GM03348 (cell line): ENCODE data around the gene HIGD1B.
"Not testable (repeated sequence)": the region's sequence is repeated elsewhere in the genome, so short reads cannot be mapped to it uniquely, and the experiment has no call there.

Source experiments
- DNase-seq: peaks from one replicate; pipeline ENCODE4 v3.0.0; 2012; ENCODE audit warnings: low spot score

The HIGD1B gene

DNA sequence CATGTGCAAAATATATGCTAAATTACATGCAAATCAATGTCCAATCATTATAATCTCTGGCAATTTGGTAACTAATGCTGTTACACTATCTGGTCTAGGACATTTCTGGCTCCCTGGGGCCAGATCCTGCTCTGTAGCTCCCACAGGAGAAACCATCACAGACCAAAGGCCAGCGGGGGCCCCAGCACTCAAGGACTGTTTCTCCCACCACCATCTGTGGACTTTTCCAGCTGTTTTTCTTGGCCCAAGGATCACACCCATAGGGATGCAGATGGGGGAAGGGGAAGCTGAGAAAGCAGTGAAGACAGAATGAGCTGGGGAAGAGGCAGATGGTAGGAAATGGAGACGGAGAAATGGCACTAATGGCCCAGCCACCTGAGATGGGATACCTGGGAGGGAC is at the start of gene HIGD1B:
Gene HIGD1B (plus strand): TSS at position 298 of the 400 bp plus-strand sequence. CDS start 270 bp downstream, outside the sequence.
- DNase-seq: no peak

GRCh38 chr17:44798356-44798755 is 49.3 kb upstream of the HIGD1B start:
- no peak for DNase-seq

GRCh38 chr17:44801880-44802279 is 45.8 kb upstream of the HIGD1B start:
- DNase-seq: no peak

- no peak for DNase-seq
Measured at GRCh38 chr17:44804302-44805089, 43.2 kb upstream of the HIGD1B start.

- no peak for DNase-seq
Measured at GRCh38 chr17:44807093-44807816, 40.4 kb upstream of the HIGD1B start.

DNA sequence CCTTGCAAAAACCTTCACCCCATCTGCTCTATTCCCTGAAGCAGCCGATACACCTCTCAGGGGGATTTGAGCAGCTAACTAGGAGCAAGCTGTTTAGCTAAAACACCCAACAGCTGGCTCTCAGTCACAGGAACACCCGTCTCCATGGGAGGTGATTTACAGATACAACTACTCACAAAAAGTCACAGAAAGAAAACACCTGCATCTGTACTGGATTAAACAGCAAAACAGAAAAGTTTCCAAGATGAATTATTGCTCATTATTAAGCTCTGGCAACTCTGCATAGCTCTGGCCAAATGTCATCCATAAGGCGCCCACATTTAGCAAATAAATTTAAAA is 39.9 kb upstream of the HIGD1B start:
- DNase-seq: no peak

DNA sequence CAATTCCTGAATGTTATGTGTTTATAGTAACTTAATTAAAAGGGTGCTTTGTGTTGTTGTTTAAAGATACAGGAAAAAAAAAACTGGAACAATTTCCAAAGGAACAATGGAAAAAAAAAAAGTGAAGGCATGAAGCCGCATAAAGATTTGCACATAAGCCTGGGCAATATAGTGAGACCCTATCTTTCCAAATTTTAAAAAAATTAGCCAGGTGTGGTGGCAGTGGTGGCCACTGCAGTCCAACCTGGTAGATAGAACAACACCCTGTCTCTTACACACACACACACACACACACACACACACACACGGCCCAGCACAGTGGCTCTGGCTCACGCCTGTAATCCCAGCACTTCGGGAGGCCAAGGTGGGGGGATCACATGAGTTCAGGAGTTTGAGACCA is 39.5 kb upstream of the HIGD1B start:
- no peak for DNase-seq

- DNase-seq: not testable (repeated sequence)
Measured at GRCh38 chr17:44808656-44809388, 38.9 kb upstream of the HIGD1B start.

DNA sequence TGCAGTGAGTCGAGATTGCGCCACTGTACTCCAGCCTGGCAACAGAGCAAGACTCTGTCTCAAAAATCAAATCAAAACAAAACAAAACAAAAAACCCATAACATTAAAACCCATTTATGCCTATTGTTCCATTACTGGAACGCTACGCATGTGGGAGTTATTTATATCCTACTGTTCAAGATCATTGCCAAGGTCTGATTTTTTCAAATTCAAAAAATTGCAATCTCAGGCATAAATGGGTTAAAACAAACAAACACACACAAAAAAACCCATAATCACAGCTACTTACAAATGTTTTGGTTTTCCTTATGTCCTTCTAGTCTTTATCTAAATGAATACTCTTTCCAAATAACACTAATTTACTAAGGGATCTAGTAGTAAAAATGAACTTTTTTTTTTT is 35.4 kb upstream of the HIGD1B start:
- DNase-seq: no peak

DNA sequence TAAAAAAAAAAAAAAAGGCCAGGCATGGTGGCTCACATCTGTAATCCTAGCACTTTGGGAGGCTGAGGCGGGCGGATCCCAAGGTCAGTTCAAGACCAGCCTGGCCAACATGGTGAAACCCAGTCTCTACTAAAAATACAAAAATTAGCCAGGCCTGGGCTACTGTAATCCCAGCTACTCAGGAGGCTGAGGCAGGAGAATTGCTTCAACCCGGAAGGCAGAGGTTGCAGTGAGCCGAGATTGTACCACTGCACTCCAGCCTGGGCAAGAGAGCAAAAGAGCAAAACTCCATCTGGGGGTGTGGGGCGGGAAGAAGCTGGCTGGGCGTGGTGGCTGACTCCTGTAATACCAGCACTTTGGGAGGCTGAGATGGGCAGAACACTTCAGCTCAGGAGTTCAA is 29.2 kb upstream of the HIGD1B start:
- not testable (repeated sequence) for DNase-seq

GRCh38 chr17:44820631-44821212 is 27.0 kb upstream of the HIGD1B start:
- peak; percentile 88 for DNase-seq

- not testable (repeated sequence) for DNase-seq
Measured at GRCh38 chr17:44825236-44825635, 22.4 kb upstream of the HIGD1B start.

GRCh38 chr17:44826123-44826790 is 21.4 kb upstream of the HIGD1B start:
- DNase-seq: peak; percentile 30

- DNase-seq: peak; percentile 36
Measured at GRCh38 chr17:44827863-44828262, 19.8 kb upstream of the HIGD1B start.

DNA sequence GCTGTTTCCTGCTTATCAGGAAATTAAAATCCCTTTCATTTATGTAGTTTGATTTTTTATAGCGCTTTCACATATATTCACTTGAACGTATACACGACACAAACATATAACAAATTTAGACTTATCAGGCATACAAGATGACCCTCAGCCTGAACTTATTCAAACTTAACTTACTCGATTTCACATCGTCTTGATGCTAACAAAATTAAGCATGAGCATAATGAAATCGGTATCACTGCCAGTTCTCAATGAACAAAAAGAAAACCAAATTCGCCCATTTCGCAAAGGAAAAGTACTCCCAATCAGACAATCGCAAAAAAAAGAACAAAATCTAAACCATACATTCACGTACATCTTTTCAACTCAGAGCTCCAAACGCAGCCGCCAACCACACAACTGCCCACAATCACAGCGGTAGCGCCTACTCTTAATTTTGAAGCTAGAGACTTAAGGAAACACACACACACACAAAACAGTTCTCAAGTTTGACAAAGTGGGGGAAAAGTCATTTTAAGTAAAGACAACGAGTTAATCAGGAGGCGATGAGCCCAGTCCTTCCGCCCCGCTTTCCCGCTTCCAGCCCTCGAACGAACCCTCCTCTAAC is 18.7 kb upstream of the HIGD1B start:
- no peak for DNase-seq

DNA sequence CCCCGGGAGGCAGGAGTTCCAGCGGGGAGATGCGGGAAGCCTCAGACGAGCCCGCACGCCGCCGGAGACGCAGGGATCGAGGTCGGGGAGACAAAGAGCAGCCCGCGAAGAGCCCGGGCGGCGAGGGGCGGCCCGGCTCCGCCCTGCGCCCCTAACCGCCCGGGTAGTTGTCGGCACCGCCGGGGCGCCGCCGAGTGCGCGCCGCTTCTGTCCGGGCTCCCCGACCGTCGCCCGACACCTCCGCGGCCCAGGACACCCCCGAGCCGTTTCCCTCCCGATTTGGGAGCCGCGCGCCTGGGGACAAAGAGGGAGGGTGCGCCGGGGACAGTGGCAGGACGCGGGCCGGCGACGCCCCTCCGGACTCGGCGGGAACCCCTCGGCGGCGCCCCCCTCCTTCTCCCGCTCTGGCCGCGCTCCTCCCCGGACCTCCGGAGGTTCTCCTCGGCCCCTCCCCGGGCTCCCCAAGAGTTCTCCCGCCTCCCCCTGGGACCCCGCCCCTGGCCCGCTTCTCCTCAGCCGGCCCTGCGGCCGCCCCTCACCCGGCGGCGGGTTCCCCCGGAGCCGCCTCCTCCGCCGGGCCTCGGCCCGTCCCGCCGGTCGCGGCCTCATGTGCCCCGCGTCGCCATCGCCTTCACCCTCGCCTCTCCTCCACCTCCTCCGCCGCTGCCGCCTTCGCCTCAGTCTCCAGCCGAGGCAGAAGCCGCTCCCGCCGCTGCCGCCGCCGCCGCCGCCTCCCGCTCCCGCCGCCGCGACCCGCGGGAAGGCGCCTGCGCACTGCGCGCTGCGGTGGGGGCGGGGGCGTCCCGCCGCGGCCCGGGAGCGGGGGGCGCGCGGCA is 17.9 kb upstream of the HIGD1B start, which contains the start of gene GJC1:
Gene GJC1 (minus strand): TSS at position 765 of the 836 bp plus-strand sequence. CDS start 24,470 bp downstream, outside the sequence.
- peak; percentile 86 for DNase-seq

GRCh38 chr17:44830359-44831288 is 17.1 kb upstream of the HIGD1B start:
- DNase-seq: peak; percentile 57

DNA sequence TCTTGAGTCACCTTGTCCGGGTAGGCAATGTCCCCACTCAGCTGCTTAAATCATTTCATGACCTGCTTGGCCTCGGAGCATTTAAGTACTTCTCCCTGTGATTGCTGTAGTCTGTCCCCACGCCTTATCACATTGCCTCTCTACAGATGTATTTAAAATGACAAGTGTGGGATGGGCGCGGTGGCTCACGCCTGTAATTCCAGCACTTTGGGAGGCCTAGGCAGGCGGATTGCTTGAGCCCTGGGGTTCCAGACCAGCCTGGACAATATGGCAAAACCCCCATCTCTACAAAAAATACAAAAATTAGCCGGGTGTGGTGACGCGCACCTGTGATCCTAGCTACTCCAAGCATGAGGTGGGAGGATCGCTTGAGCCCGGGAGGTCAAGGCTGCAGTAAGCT is 16.3 kb upstream of the HIGD1B start:
- DNase-seq: no peak

- DNase-seq: no peak
Measured at GRCh38 chr17:44832805-44833204, 14.9 kb upstream of the HIGD1B start.
